Activated CD8-positive, alpha-beta memory T cell treated with anti-CD3 and anti-CD28 coated beads for 48 hours (primary cell): ENCODE results near the gene DIPK1C.
A peak's percentile ranks its signal among the peaks of the same experiment; 100 is the strongest.
"Not testable (repeated sequence)": the region's sequence is repeated elsewhere in the genome, so short reads cannot be mapped to it uniquely, and the experiment has no call there.

Experiments
- DNase-seq, 3 experiments: peaks; one replicate each; pipeline ENCODE4 v3.0.0-alpha.2; 2020; ENCODE audit warnings: low read depth in 2 of 3, low spot score in 2 of 3

Gene DIPK1C

DNA sequence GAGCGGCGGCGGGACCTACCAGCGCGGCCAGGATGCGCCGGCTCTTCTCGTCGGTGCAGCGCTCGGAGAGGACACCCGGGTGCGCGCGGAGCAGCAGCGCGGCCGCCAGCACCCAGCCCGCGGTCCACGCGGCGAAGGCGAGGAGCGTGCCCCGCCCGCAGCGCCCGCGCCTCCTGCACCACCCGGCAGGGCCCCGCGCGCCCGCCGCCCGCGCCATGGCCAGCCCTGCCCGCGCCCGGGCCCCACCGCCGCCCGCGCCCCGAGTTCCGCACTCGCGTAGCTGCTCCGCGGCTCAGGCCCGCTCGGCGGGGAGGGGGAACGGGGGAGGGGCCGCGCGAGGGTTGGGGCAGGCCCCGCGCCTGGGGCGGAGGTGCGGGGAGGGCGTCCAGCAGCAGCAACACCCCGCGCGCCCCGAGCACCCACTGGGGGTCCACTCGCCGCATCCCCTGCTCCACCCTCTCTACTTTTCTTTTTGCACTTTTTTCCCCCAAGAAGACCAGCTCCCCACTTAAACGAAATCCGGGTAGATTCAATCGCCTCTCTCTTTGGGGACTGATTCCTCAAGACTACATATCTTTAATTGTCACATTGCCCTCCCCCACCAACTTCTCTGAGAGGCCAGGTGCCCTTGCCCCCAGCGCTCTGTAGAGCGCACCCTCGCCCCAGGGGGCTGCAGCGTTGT is at the start of gene DIPK1C:
DIPK1C (minus strand) TSS at position 266 of the 682 bp plus-strand sequence; CDS start at position 217, 49 bp downstream.
- no peak for DNase-seq

DNA sequence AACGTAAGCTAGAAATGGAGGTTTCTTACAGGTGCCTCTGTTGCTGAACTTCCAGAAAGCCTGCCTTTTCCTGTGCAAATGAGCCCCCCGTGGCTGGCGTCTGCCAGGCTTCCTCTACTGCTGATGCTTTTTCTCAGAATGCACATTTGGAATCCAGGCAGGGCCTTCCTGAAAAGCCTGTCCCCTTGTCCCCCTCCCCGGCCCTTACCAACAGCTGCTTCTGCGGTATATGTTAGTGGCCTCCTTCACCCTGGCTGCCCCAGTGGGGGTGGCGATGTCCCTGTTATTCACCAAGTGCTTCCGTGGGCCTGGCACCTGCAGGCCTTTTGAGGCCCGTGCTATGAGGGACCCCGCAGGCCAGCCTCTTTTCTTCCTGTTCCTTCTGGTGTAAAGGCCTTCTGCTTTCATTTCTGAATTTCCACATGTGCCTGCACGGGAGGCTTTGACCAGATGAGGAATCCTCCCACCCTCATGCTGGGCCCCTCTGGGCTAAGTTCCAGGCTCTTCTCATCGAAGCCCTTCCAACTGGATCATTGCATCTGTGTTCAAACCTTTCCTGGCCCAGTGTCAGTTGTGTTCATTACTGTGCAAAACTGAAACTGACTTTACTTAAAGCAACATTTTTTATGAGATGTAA is 49.5 kb upstream of the DIPK1C start:
- no peak for DNase-seq

DNA sequence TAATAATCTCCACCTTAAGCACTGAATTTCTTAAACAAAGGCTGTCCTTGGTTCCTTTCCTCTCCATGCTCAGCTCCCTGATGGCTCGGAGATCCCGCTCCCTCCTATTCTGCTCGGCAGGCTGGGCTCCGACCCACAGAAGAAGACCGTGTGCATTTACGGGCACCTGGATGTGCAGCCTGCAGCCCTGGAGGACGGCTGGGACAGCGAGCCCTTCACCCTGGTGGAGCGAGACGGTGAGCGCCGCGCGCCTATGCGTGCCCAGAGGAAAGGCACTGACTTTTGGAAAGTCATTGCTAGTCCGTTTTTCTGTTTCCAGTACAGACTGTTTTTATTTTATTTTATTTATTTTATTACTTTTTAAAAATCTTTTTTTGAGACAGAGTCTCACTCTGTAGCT is 48.7 kb upstream of the DIPK1C start:
- no peak for DNase-seq

DNA sequence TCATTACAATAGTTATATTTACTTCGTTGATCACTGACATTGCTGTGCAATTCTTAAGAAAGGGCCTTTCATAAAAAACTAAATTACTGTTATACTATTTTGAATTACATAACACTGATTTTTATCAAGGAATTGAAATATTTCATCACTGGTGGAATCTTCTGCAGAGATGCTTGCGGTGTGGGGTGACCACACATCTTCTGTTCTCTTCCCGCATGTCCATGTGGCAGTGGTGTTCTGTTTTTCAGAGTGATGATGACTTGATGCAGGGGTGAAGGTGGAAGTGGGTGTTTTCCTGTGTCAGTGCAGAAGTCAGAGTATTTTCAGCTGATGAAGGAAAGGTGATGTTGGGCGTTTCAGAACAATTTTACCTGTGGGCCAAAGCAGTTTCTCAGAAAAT is 46.0 kb upstream of the DIPK1C start:
- DNase-seq: no peak

DNA sequence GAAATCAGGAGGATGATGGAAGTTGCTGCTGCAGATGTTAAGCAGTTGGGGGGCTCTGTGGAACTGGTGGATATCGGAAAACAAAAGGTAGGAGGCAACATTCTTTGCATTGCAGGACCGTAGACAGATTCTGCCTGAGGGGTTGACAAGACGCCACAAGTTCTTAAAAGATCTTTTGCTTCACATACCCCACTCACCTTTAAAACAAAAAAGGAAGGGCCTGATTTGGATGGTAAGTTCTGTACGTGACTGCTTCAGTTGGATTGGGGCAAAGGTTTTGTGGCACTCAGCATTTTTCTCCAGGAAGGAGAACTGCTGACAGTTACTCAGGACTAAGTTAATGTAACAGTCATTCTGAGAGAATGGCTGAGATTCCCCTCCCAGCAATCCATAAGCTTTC is 44.3 kb upstream of the DIPK1C start:
- DNase-seq: no peak

DNA sequence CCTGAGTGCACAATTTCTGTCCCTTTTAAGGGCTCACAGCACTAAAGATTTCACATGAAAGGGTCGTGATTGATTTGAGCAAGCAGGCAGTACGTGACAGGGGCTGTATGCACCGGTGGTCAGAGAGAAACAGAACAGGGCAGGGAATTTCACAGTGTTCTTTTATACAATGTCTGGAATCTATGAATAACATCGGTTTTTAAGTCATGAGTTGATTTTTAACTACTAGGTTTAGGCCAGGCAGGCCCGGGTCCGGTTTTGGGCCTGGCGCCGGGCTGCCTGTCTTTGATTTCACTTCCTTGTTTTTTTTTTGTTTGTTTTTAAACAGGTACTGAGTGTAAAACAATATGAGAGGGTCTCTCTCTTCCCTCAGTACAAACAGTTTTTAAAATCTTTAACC is 43.7 kb upstream of the DIPK1C start:
- DNase-seq: not testable (repeated sequence)

DNA sequence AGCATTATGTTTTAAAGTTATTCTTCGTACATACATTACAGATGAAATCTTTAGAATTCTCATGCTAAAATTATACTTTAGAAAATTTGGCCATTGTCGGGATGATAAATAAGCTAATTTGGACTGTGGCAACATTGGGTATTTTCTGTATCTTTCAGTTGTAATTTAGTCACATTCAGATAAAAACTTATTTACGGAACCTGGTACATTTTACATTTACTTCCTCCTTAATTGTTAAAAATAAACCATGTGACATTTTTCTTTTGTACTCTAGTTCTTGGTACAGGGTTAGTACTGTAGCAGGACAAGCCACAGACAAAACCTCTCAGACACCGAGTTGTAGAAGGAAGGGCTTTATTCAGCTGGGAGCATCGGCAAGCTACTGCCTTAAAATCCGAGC is 43.3 kb upstream of the DIPK1C start:
- no peak for DNase-seq

DNA sequence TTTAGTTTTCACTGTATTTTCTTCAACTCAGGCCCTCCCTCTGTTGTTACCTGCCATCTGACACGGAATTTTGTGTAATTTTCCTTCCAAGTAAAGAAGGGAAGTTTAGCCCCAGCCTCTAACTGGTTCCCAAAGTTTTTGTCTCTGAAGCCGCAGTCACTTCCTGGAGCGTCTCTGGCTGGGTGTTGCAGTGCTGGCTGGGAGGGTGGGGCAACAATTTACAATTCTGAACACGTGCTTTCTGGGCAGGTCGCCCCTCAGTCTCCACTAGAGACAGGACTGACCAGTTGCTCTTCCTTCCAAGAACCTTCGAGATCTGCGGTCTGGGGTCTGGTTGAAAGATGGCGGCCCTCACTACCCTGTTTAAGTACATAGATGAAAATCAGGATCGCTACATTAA is 42.5 kb upstream of the DIPK1C start:
- DNase-seq: no peak

DNA sequence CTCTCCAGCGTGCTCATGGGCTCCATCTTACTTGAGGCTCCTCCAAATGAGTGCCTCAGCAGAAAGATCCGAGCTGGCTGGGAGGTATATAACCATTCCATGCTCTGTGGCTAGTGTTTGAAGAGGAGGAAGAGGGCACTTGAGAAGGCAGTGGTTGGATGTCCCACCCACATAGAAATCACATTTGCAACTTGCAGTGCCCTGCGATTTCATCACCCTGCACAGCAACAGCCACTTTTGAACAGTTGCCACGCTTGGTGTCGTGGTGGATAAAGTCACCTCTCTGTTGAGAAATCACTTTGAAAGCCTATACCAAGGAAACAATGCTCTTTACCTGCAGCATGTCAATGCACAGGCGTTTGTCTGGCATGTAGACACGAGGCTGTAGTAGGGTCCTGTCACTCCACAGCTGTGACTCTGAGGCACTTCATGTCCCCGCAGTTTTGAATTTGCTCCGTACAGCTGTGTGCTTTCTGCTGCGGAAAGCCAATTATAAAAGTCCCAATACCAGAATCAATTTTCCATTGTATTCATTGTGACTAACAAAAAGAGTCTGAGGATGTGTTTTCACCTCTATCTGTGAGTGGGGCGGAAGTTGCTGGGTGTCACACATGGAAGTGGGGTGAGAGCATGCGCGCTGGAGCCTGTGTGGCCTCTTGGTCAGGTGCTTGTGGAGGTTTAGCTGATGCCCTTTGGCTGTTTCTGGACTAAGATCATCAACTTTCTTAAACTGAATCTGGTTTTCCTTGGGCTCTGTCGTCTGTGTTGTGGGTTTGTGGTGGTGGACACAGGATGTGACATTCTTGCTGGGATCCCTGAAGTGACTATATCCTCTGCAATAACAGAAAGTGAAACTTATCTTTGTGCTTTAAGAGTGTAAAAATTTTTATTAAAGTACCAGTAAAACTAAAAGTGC is 41.9 kb upstream of the DIPK1C start:
- DNase-seq: peak; percentile 35 to 61 (median 61)

DNA sequence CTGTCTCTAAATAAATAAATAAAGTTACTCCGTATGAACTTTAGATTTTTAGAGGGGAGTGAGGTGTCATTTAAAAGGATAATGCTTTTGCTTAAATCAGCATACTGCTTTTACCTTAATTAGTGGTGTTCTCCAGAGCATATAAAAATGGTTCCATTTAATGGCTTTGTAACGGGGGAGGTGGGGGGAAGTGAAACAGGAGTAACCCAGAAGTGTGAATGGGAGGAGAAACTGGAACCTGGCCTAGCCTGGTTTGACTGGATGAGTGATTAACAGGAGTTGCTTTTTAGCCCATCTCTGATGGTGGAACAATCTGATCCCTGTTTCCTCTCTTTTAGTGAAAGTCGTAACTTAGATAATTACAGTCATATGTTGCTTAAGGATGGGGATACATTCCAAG is 40.7 kb upstream of the DIPK1C start:
- no peak for DNase-seq

DNA sequence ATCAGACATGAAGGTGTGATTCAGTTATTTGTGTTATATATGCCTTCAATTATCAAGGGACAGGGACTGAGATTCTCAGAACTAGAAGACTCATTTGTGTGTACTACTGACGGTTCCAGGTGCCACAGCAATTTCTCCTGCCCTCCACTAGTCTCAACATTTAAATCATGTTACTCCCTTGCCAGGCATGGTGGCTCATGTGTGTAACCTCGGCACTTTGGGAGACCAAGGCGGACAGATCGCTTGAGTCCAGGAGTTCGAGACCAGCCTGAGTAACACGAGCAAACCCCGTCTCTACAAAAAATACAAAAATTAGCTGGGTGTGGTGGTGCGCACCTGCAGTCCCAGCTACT is 40.2 kb upstream of the DIPK1C start:
- DNase-seq: no peak

DNA sequence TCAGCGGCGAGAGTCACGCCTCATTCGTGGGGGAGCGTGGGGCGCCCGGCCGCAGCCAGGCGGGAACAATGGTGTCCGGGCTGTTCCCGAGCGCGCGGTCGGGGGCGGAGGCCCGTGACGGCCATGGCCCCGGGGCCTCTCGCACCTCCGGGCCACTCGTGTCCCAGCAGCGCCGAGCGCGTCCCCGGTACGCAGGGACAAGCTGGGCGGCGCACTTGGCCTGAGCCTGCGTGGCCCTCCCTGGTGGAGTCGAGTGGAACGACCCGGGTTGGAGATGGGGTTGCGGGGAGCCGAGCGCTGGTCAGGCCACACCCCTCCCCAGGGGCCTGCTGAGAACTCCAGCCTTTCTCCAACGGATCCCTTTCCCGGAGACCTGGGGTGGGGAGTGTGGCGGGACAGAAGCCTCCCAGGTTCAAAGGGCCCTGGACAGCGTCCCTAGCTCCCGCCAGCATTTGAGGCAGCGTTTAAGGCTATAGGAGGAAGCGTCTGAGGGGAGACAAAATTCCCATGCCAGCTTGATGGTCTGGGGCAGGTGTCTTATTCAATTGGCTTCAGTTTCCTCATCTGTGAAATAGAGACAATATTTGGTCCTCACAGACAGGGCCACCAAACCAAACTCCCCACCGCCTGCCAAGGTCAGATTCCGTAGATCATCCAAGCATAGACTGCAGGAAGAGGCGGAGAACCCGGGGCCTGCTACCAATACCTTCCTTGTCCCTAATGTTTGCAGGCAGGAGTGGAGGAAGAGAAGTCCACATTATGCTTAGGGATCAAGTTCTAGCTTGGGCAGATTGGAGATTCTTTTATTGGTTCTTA is 39.6 kb upstream of the DIPK1C start:
- DNase-seq: peak; percentile 13 to 35 (median 18)

DNA sequence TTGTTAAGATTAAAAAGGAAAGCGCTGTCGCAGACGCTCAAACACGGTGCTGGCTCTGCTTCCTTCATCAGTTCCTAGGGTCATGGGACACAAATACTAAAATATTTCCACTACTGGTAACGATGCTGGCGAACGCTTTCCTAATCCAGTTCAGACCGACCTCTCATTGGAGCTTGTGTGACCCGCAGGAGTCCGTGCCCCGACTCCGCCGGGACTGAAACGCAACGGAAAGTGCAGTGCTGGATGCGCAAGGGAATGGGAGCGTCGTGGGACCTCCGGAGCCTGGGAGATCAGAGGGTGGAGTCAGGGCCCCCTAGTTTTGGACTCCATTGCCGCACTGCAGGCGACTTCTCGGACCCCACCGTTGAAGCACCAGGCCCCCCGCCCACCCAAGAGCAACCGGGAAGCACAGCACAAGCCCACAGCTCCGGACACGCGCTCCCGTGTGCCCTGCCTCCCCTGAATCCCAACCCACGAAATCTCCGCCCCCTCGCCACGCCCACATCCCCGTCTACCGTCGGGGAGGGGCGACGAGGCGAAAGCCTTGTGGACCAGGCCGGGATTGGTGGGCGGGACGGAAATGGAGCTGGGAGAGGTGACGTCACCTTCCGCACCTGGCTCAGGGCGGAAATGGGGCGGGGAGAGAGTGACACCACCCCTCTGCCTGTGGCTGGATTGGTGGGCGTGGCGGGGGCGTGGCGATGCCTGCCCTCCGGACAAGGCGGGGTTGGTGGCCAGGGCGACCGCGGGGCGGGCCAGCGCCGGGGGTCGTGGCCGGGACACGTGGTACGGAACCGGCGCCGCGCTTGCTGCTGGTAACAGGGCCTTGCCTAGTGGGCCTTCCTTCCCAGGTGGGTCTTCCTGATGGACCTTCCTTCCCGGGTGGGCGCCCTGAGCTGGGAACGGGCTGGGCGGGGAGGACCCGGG is 38.7 kb upstream of the DIPK1C start, which contains the start of gene CNDP2:
CNDP2 (plus strand) TSS at position 783 of the 927 bp plus-strand sequence. CDS start 3,611 bp downstream, outside the sequence.
- DNase-seq: peak; percentile 98 to 99 (median 98)

DNA sequence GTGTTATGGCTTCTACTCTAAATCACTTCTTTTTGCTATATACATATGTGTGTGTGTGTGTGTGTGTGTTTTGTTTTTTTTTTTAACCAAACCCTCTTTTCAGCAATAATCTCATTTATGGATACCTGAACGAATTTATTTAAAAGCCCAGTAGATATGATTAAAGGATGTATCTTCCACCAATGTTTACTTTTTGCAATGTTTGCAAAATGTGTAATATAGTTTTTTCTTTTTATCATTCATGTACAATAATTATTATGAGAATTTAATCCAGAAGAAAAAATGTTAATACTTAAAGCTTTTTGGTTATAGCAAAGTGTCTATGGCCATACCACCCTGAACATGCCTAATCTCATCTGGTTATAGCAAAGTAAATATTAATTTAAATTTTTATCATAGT is 37.4 kb upstream of the DIPK1C start:
- DNase-seq: no peak

DNA sequence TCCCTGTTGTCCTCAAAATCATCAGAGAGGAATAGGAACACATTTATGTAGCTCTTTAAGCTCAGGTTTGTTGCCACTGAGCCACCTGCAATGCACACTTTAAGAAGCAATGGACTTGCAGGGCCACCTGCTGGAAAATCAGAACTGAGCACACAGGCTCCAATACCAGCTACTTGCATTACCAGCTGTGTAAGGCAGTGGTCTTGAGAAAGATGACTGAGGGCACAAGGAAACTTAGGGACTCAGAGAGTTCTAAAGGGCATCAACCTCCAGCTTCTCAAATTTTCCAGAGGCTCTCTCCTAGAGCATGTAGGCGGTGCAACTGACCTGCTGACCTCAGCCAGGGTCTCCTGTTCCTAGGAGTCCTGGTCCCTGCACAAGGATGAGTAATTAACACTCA is 36.6 kb upstream of the DIPK1C start:
- peak in 1 of 3 experiments; percentile 16 for DNase-seq

DNA sequence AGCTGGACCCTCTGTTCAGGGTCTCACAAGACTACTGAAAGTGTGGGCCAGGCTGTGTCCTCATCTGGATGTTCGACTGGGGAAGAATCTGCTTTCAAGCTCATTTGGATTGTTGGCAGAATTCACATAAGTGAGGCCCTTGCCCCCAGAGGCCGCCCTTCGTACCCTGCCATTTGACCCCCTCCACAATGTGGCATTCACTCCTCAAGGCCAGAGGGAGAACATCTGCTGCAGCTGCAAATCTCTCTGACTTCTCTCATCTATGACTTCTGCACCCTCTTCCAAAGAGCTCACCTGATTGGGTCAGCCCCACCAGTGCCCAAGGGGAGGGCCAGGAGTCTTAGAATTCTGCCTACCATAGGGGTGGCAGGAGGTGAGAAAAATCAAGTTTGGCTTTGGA is 35.2 kb upstream of the DIPK1C start:
- no peak for DNase-seq

DNA sequence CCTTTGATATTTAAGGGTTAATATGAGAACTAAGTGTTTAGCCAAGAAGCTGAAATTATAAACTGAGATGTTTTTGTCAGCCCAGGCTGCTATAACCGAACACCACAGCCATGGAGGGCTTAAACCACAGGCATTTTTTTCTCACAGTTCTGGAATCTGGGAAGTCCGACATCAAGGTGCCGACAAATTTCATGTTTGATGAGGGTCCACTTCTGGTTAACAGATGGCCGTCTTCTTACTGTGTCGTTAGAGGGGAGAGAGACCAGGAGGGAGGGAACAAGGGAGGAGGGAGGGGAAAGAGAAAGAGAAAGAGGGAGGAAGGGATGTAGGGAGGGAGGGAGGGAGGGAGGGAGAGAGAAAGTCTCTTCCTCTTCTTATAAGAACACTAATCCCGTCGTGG is 32.6 kb upstream of the DIPK1C start:
- no peak for DNase-seq

DNA sequence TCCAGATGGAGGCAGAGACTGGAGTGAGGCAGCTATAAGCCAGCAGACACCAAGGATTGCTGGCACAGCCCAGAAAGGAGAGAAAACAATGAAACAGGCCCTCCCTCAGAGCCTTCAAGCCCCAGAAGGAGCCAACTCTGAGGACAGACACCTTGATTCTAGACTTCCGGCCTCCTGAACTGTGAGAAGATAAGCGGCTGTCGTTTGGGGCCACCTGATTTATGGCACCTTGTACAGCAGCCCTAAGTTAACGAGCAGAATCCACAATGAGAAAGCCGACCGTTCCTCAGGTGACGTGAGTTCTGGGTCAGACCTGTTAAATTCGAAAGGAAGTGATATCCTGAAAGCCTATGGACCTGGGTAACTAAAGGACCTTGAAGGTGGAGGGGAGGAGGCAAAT is 31.8 kb upstream of the DIPK1C start:
- no peak for DNase-seq

DNA sequence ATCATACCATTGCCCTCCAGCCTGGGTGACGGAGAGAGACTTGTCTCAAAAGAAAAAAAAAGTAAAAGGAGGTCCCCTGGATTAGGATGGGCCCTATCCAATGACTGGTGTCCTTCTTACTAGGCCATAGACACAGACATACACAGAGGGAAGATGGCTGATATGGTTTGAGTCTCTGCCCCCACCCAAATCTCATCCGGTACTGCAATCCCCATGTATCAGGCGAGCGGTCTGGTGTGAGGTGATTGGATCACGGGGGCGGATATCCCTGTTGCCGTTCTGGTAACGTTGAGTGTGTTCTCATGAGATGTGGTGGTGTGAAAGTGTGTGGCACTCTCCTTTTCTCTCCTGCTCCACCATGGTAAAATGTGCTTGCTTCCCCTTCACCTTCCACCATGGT is 31.2 kb upstream of the DIPK1C start:
- no peak for DNase-seq
